GM19023 (cell line): ENCODE results near the gene NDOR1.
"Not testable (repeated sequence)": the region's sequence is repeated elsewhere in the genome, so short reads cannot be mapped to it uniquely, and the experiment has no call there.

Experiments used
- ATAC-seq: cut with Tn5 transposase; IDR thresholded peaks from one replicate; pipeline ENCODE4 v1.9.1; 2021; ENCODE audit warnings: mild to moderate bottlenecking, moderate library complexity; ENCODE audit not compliant: unreplicated experiment

The NDOR1 gene

DNA sequence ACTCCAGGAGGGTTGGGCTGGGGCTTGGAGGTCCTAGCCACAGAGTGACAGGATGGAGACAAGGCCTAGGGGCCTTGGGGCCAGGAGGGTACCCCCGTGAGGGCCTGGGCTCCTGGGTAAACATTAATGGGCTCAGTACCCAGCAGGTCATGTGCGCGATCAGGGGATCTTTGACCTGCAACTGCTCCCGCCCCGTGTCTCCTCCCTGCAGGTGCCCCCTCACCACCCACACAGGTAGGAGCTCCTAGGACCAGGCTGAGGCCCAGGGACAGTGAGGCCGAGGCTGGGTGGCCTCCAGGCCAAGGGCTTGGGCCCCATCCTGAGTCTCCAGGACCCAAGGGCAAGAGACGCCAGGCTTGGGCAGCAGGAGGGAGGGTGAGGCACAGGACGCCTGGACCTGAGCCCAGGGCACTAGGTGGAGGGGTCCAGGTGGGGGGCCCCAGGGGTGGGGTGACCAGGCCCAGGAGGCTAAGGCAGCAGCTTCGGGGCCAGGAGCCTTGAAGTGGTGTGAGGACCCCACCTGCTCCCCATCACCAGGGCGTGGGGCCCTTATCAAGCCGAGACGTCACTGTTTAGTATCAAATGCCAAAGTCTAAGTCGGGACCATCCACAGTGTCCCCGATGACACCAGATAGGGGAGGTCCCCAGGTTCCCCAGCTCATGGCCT, 25.3 kb downstream of the NDOR1 start, which contains the start of gene SLC34A3:
TSS of gene SLC34A3 (plus strand) at position 197 of the 667 bp plus-strand sequence. CDS start 802 bp downstream, outside the sequence.
- no peak for ATAC-seq

DNA sequence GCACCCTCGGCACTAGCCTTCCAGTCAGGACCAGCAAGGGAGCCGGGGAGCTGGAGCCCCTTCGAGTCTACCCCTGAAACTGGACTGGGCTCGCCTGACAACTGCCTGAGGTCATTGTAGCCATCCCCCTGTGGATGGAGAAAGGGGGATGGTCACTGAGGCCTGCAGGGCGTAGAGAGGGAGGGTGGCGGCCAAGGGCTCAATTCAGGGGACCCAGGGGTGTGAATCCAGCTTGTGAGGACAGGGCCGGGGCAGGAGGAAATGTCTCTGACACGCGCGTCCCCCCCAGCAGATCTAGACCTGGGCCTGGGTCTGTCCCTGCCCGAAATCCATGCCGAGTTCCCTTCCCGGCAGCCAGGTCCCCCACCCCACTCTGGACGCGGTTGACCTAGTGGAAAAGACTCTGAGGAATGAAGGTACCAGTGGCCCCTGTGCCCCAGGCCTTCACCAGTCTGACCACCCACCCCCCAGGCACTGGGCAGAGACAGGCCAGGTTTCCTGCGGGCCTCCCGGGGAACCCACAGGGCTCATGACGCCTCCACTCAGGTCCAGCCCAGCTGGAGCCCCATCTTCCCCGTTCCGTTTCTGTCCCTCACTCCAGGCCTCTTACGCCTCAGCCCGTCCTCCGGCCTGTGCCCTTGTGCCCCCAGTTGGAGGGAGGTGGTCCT, 26.0 kb downstream of the NDOR1 start:
- no peak for ATAC-seq

DNA sequence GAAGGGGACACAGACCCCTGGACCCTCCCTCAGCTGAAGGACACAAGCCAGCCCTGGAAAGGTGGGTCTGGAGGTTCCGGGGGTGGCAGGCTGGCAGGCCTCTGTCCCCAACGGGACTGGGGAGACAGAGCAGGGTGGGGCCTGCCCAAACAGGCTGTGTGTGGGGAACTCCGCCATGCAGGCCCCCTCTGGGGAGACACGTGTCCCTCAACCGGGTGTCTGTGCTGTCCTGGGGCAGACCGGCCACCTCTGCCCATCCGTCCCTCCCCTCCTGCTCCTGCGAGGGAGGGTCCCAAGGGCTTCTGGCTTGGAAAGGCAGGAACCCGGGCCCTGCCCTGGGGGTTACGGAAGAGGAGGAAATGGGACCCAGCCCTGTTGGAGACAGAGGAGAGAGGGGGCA, 26.6 kb downstream of the NDOR1 start:
- no peak for ATAC-seq

DNA sequence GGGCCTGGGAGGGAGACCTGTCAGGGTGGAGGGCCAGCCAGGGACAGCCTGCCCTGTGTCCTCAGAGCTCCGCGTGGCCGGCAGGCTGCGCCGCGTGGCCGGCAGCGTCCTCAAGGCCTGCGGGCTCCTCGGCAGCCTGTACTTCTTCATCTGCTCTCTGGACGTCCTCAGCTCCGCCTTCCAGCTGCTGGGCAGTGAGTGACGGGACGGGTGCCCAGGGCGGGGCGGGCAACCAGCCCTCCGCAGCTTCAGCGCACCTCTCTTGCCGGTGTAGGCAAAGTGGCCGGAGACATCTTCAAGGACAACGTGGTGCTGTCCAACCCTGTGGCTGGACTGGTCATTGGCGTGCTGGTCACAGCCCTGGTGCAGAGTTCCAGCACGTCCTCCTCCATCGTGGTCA, 27.0 kb downstream of the NDOR1 start:
- no peak for ATAC-seq

DNA sequence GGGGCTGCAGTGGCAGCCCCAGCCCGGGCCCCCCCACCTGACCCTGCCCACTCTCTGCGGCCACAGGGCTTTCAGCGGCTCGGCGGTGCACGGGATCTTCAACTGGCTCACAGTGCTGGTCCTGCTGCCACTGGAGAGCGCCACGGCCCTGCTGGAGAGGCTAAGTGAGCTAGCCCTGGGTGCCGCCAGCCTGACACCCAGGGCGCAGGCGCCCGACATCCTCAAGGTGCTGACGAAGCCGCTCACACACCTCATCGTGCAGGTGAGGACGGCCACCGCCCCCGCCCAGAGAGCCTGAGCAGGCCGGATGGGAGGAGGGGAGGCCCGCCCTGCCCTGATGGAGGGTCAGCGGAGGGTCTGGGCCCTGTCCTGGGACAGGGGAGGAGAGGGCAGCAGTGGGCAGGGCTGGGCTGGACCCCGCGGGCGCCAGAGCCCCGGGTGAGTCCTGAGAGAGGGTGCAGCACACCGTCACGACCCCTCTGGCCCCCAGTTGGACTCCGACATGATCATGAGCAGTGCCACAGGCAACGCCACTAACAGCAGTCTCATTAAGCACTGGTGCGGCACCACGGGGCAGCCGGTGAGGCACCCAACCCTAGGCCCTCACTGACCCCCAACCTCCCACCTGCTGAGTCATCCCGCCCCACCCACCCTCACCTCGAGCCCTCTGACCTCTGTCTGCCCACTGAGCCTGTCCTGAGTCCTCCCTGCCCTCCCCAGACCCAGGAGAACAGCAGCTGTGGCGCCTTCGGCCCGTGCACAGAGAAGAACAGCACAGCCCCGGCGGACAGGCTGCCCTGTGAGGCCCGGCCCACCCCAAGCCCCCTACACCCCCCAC, 27.9 kb downstream of the NDOR1 start:
- no peak for ATAC-seq

GRCh38 chr9:137234055-137234697, 28.7 kb downstream of the NDOR1 start:
- ATAC-seq: no peak

DNA sequence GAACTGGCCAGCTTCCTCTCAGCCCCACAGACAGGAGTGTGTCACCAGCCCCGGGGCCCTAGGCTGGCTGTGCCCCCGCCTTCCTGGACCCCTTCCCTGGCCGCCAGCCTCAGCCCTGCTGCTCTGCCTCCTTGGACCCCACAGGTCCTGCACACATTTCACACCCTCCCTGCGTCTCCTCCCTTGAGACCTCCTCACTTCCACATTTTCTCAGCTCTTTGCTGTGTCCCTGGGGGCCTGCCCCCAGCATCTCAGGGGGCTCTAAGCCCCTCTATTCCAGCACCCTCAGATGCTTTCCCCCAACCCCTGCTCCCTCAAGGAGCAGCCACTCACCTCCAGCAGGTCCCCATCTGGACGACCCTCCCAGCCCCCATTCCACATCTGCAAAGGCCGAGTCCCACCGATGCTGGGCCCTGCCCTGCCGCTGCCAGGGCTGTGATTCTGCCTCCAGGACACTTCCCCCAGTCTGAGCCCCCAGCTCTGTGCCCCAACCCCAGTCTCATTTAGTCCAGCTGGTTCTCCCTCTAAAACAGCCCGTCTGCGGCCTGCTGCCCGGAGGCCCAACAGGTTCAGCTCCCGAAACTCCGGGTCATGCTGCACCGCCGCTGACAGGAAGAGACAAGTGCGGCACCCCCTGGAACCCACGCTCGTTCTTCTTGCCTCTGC, 29.4 kb downstream of the NDOR1 start:
- no peak for ATAC-seq

DNA sequence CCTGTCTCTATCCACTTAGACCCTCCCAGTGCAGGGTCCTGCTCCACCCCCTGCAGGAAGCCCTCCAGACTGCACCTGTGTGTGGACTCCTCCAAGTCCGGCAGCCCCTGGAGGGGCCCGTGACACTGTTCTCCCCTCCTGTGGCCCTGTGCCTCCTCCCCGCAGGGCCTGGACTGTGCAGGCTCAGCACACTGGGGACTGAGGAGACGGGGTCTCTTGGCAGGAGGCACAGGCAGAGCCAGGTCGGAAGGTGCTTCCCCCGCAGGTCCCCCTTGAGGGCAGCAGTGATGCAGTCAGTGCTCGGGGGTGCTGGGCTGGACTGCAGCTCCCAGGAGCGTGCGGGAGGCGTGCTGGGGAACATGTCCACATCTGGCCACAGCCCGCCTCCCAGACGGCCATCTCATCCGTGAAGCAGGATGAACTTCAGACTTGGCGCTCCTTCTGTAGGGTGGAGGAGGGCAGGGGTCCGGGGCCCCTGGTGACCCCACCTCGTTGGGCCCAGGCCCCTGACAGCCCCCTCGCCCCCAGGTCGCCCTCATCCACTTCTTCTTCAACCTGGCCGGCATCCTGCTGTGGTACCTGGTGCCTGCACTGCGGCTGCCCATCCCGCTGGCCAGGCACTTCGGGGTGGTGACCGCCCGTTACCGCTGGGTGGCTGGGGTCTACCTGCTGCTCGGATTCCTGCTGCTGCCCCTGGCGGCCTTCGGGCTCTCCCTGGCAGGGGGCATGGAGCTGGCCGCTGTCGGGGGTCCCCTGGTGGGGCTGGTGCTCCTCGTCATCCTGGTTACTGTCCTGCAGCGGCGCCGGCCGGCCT, 30.1 kb downstream of the NDOR1 start:
- no peak for ATAC-seq

DNA sequence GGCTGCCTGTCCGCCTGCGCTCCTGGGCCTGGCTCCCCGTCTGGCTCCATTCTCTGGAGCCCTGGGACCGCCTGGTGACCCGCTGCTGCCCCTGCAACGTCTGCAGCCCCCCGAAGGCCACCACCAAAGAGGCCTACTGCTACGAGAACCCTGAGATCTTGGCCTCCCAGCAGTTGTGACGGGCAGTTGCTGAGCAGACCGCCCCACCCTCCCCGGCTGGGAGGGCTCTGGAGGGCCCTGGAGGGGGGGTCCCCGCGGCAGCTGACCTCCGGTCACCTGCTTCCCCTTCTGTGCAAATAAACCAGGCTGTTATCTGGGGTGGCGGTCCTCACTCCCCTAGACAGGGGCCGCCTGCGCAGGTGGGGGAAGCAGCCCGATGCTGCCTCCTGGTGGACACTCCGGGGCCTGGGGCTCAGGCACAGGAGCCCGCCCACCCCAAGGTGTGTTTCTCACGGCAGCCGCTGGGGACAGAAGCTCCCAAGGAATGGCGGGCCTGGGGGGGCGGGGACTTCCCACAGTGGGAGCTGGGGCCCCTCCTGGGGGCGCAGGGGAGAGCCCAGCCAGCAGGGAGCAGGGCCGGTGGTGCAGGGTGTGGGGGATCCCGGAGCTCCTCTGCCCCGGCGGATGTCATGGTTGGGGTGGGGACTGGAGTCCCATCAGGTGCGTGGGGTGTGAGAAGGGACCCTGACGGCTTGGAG, 30.9 kb downstream of the NDOR1 start:
- ATAC-seq: no peak

GRCh38 chr9:137236936-137237421, 31.5 kb downstream of the NDOR1 start:
- no peak for ATAC-seq

DNA sequence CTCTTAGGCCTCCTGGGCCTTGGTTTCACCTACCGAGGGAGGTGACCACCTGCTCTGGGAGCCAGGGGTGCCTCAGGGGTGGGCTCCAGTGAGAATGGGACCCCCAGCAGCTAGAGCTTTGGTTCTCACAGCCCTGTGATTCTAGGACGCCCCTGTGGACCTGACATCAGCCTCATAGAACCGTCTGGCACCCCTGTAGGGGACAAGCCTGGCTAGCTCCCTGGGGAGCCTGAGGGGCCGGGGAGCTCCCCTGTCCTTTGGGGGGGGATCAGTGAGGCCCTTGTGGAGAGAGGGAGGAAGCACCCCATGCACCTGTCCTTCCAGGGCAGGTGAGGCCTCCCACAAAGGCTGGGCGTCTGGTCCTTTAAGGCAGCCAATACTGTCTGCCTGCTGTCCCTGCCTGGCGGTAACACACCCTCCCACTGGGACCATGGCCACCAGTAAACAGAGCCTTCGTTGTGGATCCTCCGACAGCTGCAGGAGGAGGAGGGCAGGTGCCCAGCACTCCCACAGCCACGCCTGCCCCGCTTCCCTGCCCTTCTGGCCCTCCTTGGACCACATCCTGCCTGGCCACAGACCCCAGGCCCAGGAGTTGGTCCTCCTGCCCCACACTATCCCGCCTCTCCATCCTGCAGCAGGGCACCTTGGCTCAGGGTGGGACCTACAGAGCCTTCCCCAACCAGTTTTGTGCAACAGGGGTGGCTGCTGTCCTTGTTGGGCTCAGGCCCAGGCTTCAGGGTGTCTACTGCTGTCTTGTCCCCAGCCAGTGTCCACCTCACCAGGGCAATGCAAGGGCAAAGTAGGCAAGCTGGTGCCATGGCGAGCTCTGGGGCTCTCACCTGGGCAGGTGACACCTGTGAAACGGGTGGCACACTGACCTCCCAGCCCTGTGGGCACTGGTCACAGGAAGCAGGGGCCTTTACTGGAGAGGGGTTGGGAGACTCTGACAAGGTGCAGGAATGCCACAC, 32.5 kb downstream of the NDOR1 start:
- ATAC-seq: no peak

DNA sequence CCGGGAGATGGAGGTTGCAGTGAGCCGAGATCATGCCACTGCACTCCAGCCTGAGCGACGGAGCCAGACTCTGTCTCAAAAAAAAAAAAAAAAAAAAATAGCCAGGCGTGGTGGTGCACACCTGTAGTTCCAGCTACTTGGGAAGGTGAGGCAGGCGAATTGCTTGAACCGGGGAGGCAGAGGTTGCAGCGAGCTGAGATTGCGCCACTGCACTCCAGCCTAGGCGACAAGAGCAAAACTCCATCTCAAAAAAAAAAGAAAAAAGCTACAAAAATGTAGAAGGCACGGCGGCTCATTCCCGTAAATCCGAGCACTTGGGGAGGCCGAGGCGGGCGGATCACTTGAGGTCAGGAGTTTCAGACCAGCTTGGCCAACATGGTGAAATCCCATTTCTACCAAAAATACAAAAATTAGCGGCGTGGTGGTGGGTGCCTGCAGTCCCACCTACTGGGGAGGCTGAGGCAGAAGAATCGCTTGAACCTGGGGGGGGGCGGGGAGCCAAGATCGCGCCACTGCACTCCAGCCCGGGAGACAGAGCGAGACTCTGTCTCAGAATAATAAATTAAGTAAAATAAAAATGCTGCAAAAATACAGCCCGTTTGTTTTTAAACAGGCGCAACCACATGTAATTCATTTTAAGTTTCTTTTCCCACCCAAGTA, 34.2 kb downstream of the NDOR1 start:
- ATAC-seq: not testable (repeated sequence)

DNA sequence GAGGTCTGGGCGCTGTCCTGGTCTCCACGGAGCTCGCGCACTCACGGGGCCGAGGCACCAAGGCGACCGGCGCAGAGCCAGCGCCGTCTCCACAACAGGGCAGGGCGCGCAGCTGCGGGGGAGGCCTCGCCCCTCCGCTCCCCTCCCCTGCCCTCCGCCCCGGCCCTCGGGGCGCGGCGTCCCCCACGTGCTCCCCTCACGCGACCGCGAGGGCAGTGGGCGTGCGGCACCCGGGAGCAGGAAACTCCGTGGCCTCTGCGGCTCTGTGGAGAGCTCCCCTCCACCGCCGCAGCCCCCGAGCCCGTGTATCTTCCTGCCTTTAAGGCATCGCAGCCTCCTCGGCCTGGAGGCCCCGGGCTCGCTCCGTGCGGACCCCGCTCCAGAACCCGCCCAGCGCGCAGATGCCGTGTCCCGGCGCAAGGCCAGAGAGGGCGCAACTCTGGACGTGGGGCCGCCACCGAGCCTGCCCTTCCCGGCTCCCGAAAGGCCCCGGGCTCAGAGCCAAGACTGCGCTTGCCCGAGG, 34.9 kb downstream of the NDOR1 start:
- ATAC-seq: peak; percentile 23

DNA sequence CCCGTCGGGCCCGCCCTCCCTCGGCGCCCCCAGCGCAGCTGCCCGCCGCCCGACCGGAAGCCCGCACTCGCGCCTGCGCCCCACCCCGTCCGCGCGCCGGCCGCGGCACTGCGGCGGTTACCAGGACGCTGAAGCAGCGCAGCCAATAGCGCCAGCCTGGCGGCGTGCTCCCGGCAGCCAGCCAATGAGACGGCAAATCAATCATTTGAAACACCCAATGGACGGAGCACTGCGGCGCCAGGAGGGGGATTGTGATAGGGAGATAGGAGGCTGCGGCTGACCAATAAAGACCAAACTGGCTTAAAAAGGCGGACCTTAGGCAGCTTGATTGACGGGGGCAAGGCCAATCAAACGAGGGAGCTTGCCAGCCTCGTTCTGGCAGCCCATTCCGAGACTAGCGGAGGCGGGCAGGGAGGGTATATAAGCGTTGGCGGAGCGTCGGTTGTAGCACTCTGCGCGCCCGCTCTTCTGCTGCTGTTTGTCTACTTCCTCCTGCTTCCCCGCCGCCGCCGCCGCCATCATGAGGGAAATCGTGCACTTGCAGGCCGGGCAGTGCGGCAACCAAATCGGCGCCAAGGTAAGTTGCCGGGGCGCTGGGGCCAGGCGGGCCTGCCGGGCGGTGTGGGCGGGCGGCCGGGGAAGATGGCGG, 35.5 kb downstream of the NDOR1 start, which contains the start of gene TUBB4B:
TSS of gene TUBB4B (plus strand) at position 447 of the 649 bp plus-strand sequence. CDS start at position 521, 74 bp downstream.
- peak; percentile 65 for ATAC-seq

GRCh38 chr9:137241490-137242268, 36.2 kb downstream of the NDOR1 start:
- peak; percentile 8 for ATAC-seq
